Neuronal stem cell (in vitro differentiated cells): ENCODE measurements around the gene ACSM5.
"Not testable (repeated sequence)": the region's sequence is repeated elsewhere in the genome, so short reads cannot be mapped to it uniquely, and the experiment has no call there.

Experiments
- DNase-seq: peaks from one replicate; pipeline ENCODE4 v3.0.0-alpha.2; 2013; ENCODE audit warnings: low spot score
- H2AFZ ChIP-seq: one replicate; pipeline ENCODE4 v1.6.1; 2013; ENCODE audit warnings: mild to moderate bottlenecking, low read length, inconsistent platforms
- H2AK5ac ChIP-seq: 2 replicates; pipeline ENCODE4 v1.6.1; 2013; ENCODE audit warnings: low read depth, mild to moderate bottlenecking, inconsistent platforms, low read length, moderate library complexity, mixed read lengths
- H2BK120ac ChIP-seq: 2 replicates; pipeline ENCODE4 v1.6.1; 2013; ENCODE audit warnings: low read depth, mild to moderate bottlenecking, inconsistent platforms, low read length, moderate library complexity, mixed read lengths
- H2BK12ac ChIP-seq: one replicate; pipeline ENCODE4 v1.6.1; 2013; ENCODE audit warnings: low read length, inconsistent platforms
- H2BK15ac ChIP-seq: 2 replicates; pipeline ENCODE4 v1.6.1; 2013; ENCODE audit warnings: mild to moderate bottlenecking, low read length, inconsistent platforms, mixed read lengths
- H2BK5ac ChIP-seq: one replicate; pipeline ENCODE4 v1.6.1; 2013; ENCODE audit warnings: inconsistent platforms, mild to moderate bottlenecking, low read length, moderate library complexity
- H3K14ac ChIP-seq: one replicate; pipeline ENCODE4 v1.6.1; 2013; ENCODE audit warnings: low read length, inconsistent platforms
- H3K18ac ChIP-seq: 2 replicates; pipeline ENCODE4 v1.6.1; 2013; ENCODE audit warnings: low read length, inconsistent platforms
- H3K23ac ChIP-seq: 2 replicates; pipeline ENCODE4 v1.6.1; 2013; ENCODE audit warnings: low read depth, mild to moderate bottlenecking, mixed read lengths, low read length, inconsistent platforms; ENCODE audit not compliant: poor library complexity
- H3K27ac ChIP-seq: replicated peaks from 3 replicates; pipeline ENCODE4 v1.5.1; 2013; ENCODE audit warnings: low read length, inconsistent platforms
- H3K27me3 ChIP-seq, 3 experiments: 2 replicates each; pipeline ENCODE4 v1.6.1; 2013; ENCODE audit warnings: low read length in 3 of 3, mild to moderate bottlenecking in 2 of 3, inconsistent platforms in 1 of 3, low read depth in 1 of 3, mixed read lengths in 1 of 3, moderate library complexity in 1 of 3; ENCODE audit not compliant: control insufficient read depth in 3 of 3, insufficient read depth in 3 of 3
- H3K36me3 ChIP-seq, 2 donors: replicated peaks in 1 of 2; 2 replicates each; pipeline ENCODE4 v1.6.1; 2013; ENCODE audit warnings: low read length in 2 of 2; ENCODE audit not compliant: control insufficient read depth in 2 of 2, insufficient read depth in 2 of 2
- H3K4ac ChIP-seq: 2 replicates; pipeline ENCODE4 v1.6.1; 2013; ENCODE audit warnings: inconsistent platforms, mild to moderate bottlenecking, low read length, moderate library complexity
- H3K4me1 ChIP-seq, 2 donors: 1 replicate in 1 of 2; 2 replicates in 1 of 2; pipeline ENCODE4 v1.6.1; 2013; ENCODE audit warnings: low read length in 2 of 2, low read depth in 1 of 2; ENCODE audit not compliant: control insufficient read depth in 2 of 2, insufficient read depth in 1 of 2
- H3K4me2 ChIP-seq: one replicate; pipeline ENCODE4 v1.6.1; 2013; ENCODE audit warnings: mild to moderate bottlenecking, low read length, inconsistent platforms; ENCODE audit not compliant: insufficient read depth, poor library complexity, severe bottlenecking
- H3K4me3 ChIP-seq, 2 donors: 2 replicates each; pipeline ENCODE4 v1.5.1; 2013; ENCODE audit warnings: low read length in 2 of 2, mild to moderate bottlenecking in 2 of 2, inconsistent platforms in 1 of 2, moderate library complexity in 1 of 2
- H3K79me1 ChIP-seq: one replicate; pipeline ENCODE4 v1.6.1; 2013; ENCODE audit warnings: low read depth, mild to moderate bottlenecking, inconsistent platforms, low read length, moderate library complexity
- H3K9ac ChIP-seq: one replicate; pipeline ENCODE4 v1.6.1; 2013; ENCODE audit warnings: mild to moderate bottlenecking, low read depth, low read length, inconsistent platforms; ENCODE audit not compliant: poor library complexity
- H3K9me3 ChIP-seq, 2 donors: replicated peaks in 1 of 2; 2 replicates each; pipeline versions ENCODE3 to v1.6.1; 2013; ENCODE audit warnings: low read length in 2 of 2, mild to moderate bottlenecking in 2 of 2, inconsistent platforms in 1 of 2, low read depth in 1 of 2, mixed read lengths in 1 of 2, moderate library complexity in 1 of 2; ENCODE audit not compliant: control insufficient read depth in 2 of 2, insufficient read depth in 1 of 2
- H4K8ac ChIP-seq: one replicate; pipeline ENCODE4 v1.6.1; 2013; ENCODE audit warnings: low read depth, mild to moderate bottlenecking, inconsistent platforms, low read length, moderate library complexity
- H4K91ac ChIP-seq: one replicate; pipeline ENCODE4 v1.6.1; 2013; ENCODE audit warnings: low read length, low read depth, mild to moderate bottlenecking, inconsistent platforms; ENCODE audit not compliant: poor library complexity
- WGBS, 2 donors: extraction: QIAGEN DNeasy Blood & Tissue Kit; methylation state at CpG; one replicate each; pipeline ENCODE4 v1.1.7; 2013; ENCODE audit warnings: missing lambda C conversion rate in 2 of 2, mixed read lengths in 1 of 2; ENCODE audit not compliant: insufficient read length in 2 of 2, insufficient replicate concordance in 1 of 2; ENCODE audit errors: extremely low coverage in 2 of 2; 5-methylcytosine and 5-hydroxymethylcytosine counted together

ACSM5 gene

GRCh38 chr16:20459227-20459626, 49.9 kb downstream of the ACSM5 start:
- not testable (repeated sequence) for H3K4me1 ChIP-seq, H3K27me3 ChIP-seq, H4K91ac ChIP-seq, H3K18ac ChIP-seq, DNase-seq, H3K4ac ChIP-seq, H3K14ac ChIP-seq, H3K23ac ChIP-seq, H3K36me3 ChIP-seq, H4K8ac ChIP-seq, H3K9me3 ChIP-seq, H3K4me3 ChIP-seq, H2AFZ ChIP-seq, H3K79me1 ChIP-seq, H2BK120ac ChIP-seq, H2BK5ac ChIP-seq, H3K27ac ChIP-seq, H3K9ac ChIP-seq, H2BK12ac ChIP-seq, H3K4me2 ChIP-seq, H2AK5ac ChIP-seq, H2BK15ac ChIP-seq
- no CpG with 5 or more reads among the region's 2 CpGs for WGBS, 2 donors

GRCh38 chr16:20460313-20460712, 51.0 kb downstream of the ACSM5 start:
- not testable (repeated sequence) for H4K91ac ChIP-seq, H3K4me2 ChIP-seq, H3K14ac ChIP-seq, H2BK15ac ChIP-seq, H3K79me1 ChIP-seq, H2BK120ac ChIP-seq, H3K27ac ChIP-seq, H2AK5ac ChIP-seq, H3K9me3 ChIP-seq, H2BK12ac ChIP-seq, H3K36me3 ChIP-seq, H3K18ac ChIP-seq, H2BK5ac ChIP-seq, H3K4me1 ChIP-seq, H3K9ac ChIP-seq, H4K8ac ChIP-seq, H3K4me3 ChIP-seq, H2AFZ ChIP-seq, H3K4ac ChIP-seq, DNase-seq, H3K23ac ChIP-seq, H3K27me3 ChIP-seq
- no CpG with 5 or more reads among the region's 4 CpGs for whole genome bisulfite sequencing, 2 donors

GRCh38 chr16:20468954-20469353, 59.6 kb downstream of the ACSM5 start:
- not testable (repeated sequence) for H2BK5ac ChIP-seq, DNase-seq, H2AK5ac ChIP-seq, H3K9ac ChIP-seq, H3K79me1 ChIP-seq, H2BK15ac ChIP-seq, H3K4me1 ChIP-seq, H4K91ac ChIP-seq, H3K27me3 ChIP-seq, H3K4me3 ChIP-seq, H3K4me2 ChIP-seq, H3K18ac ChIP-seq, H3K36me3 ChIP-seq, H4K8ac ChIP-seq, H2BK120ac ChIP-seq, H3K23ac ChIP-seq, H3K4ac ChIP-seq, H2AFZ ChIP-seq, H2BK12ac ChIP-seq, H3K9me3 ChIP-seq, H3K27ac ChIP-seq, H3K14ac ChIP-seq

GRCh38 chr16:20469930-20470329, 60.6 kb downstream of the ACSM5 start:
- H4K91ac ChIP-seq, H3K27ac ChIP-seq, H2BK12ac ChIP-seq, H3K4ac ChIP-seq, H3K79me1 ChIP-seq, H3K4me2 ChIP-seq, H3K4me1 ChIP-seq, H4K8ac ChIP-seq, H3K23ac ChIP-seq, H2AFZ ChIP-seq, DNase-seq, H3K14ac ChIP-seq, H2AK5ac ChIP-seq, H3K36me3 ChIP-seq, H3K9ac ChIP-seq, H3K4me3 ChIP-seq, H3K27me3 ChIP-seq, H3K18ac ChIP-seq, H2BK15ac ChIP-seq, H2BK5ac ChIP-seq, H3K9me3 ChIP-seq, H2BK120ac ChIP-seq: not testable (repeated sequence)
- no CpG with 5 or more reads among the region's 2 CpGs for WGBS, 2 donors
